HCT116 (cell line): ENCODE data around the gene FBXO15. TPM values are rescaled to one million over a fixed set of nuclear protein-coding genes. Genes with fewer than 3 reads are reported as not detected.

Experiments
- ATAC-seq: fragments of 200-7000 bp; cut with Tn5 transposase; 2 replicates; pipeline ENCODE4 v1.9.1; 2020; ENCODE audit warnings: mild to moderate bottlenecking, moderate library complexity
- BruUV-seq: library from RNA; stranded (reverse); fragments of 400-500 nt; replicated peaks from 2 replicates; lab custom pipeline; 2021; lab: Mats Ljungman, UMichigan
- CTCF ChIA-PET: fragments of 300-600 bp; sonication (Branson Sonifier 250); formaldehyde crosslinking; loops from one replicate; lab custom pipeline; 2021; ENCODE audit warnings: antibody characterized with exemption; lab: Charles Lee
- POLR2A ChIA-PET: fragments of 300-600, 350-600 bp; sonication (Branson Sonifier 250); formaldehyde crosslinking; loops from one replicate; lab custom pipeline; 2021; ENCODE audit warnings: antibody characterized with exemption; lab: Charles Lee
- RAD21 ChIA-PET, 2 experiments: fragments of 300-600 bp; sonication (Branson Sonifier 250); formaldehyde crosslinking; loops; one replicate each; lab custom pipeline; 2023; ENCODE audit warnings: low total read pairs in 2 of 2; ENCODE audit not compliant: uncharacterized antibody in 2 of 2, unreplicated experiment in 2 of 2, low non-redundant PET in 1 of 2; lab: Charles Lee
- DNase-seq: peaks from one replicate; pipeline ENCODE4 v3.0.0-alpha.2; 2010; ENCODE audit warnings: low read depth, low spot score
- H2AFZ ChIP-seq: fragments of 200-600 bp; shearing (Covaris generic), sonication (generic); 2 replicates; pipeline ENCODE4 v1.6.1; 2017; ENCODE audit warnings: low read depth, mixed run types, mixed read lengths, antibody characterized with exemption, low read length; ENCODE audit not compliant: poor library complexity, severe bottlenecking
- H3K27ac ChIP-seq: 2 replicates; pipeline ENCODE4 v1.5.1; 2012; ENCODE audit warnings: low read depth, low read length
- H3K27me3 ChIP-seq: fragments of 200-600 bp; sonication (generic); 2 replicates; pipeline ENCODE4 v1.6.1; 2016; ENCODE audit warnings: mixed run types, low read length, mixed read lengths; ENCODE audit not compliant: insufficient read depth
- H3K36me3 ChIP-seq, 2 experiments: fragments of 200-500 bp in 1 of 2; fragments of 200-600 bp in 1 of 2; sonication (Bioruptor generic) in 1 of 2; sonication (generic) in 1 of 2; 2 replicates each; pipeline versions ENCODE4 v1.5.1 to v1.6.1; 2014 to 2016; ENCODE audit warnings: low read length in 2 of 2, inconsistent platforms in 1 of 2, mixed read lengths in 1 of 2, mixed run types in 1 of 2; ENCODE audit not compliant: insufficient read depth in 2 of 2, control insufficient read depth in 1 of 2
- H3K4me1 ChIP-seq, 2 experiments: fragments of 200-600 bp in 1 of 2; sonication (generic) in 1 of 2; 2 replicates each; pipeline versions ENCODE4 v1.5.1 to v1.6.1; 2012 to 2017; ENCODE audit warnings: low read length in 2 of 2, inconsistent platforms in 1 of 2, mild to moderate bottlenecking in 1 of 2, mixed read lengths in 1 of 2, mixed run types in 1 of 2, moderate library complexity in 1 of 2; ENCODE audit not compliant: insufficient read depth in 2 of 2, control insufficient read depth in 1 of 2
- H3K4me2 ChIP-seq: fragments of 200-600 bp; sonication (generic); 2 replicates; pipeline ENCODE4 v1.6.1; 2017; ENCODE audit warnings: mixed run types, low read length, mixed read lengths
- H3K4me3 ChIP-seq, 2 experiments: fragments of 200-600 bp in 1 of 2; sonication (generic) in 1 of 2; replicated peaks in 1 of 2; 2 replicates each; pipeline ENCODE4 v1.5.1; 2011 to 2016; ENCODE audit warnings: low read length in 2 of 2, control low read depth in 1 of 2, low read depth in 1 of 2, mild to moderate bottlenecking in 1 of 2, mixed read lengths in 1 of 2, mixed run types in 1 of 2
- H3K79me2 ChIP-seq: fragments of 200-600 bp; sonication (generic); 2 replicates; pipeline ENCODE4 v1.6.1; 2017; ENCODE audit warnings: mild to moderate bottlenecking, mixed run types, low read length, moderate library complexity, mixed read lengths; ENCODE audit not compliant: insufficient read depth
- H3K9ac ChIP-seq: fragments of 200-600 bp; sonication (generic); 2 replicates; pipeline ENCODE4 v1.6.1; 2016; ENCODE audit warnings: low read length, mixed read lengths
- H3K9me2 ChIP-seq: fragments of 200-600 bp; sonication (generic), shearing (Covaris generic); 2 replicates; pipeline ENCODE4 v1.6.1; 2017; ENCODE audit warnings: mixed run types, mild to moderate bottlenecking, moderate library complexity; ENCODE audit not compliant: insufficient read depth
- H3K9me3 ChIP-seq, 2 experiments: fragments of 200-500 bp in 1 of 2; fragments of 200-600 bp in 1 of 2; sonication (Bioruptor generic) in 1 of 2; sonication (generic) in 1 of 2; 2 replicates each; pipeline ENCODE4 v1.6.1; 2014 to 2017; ENCODE audit warnings: low read length in 2 of 2, mixed read lengths in 2 of 2, inconsistent platforms in 1 of 2, low read depth in 1 of 2, mild to moderate bottlenecking in 1 of 2, mixed run types in 1 of 2, moderate library complexity in 1 of 2; ENCODE audit not compliant: control insufficient read depth in 1 of 2, insufficient read depth in 1 of 2
- H4K20me1 ChIP-seq: fragments of 200-600 bp; sonication (generic), shearing (Covaris generic); 2 replicates; pipeline ENCODE4 v1.6.1; 2017; ENCODE audit warnings: mixed run types, mild to moderate bottlenecking, moderate library complexity; ENCODE audit not compliant: insufficient read depth
- EGR1 ChIP-seq: IDR thresholded peaks from 2 replicates; pipeline ENCODE4 v1.6.1; 2012; ENCODE audit warnings: low read depth
- EZH2phosphoT487 ChIP-seq: fragments of 200-600 bp; IDR thresholded peaks from 2 replicates; pipeline ENCODE4 v1.6.1; 2018; ENCODE audit warnings: antibody characterized with exemption, borderline replicate concordance
- RAD21 ChIP-seq: IDR thresholded peaks from 2 replicates; pipeline ENCODE4 v1.6.1; 2012; ENCODE audit warnings: low read depth, mild to moderate bottlenecking
- REST ChIP-seq: IDR thresholded peaks from 2 replicates; pipeline ENCODE4 v1.6.1; 2012; ENCODE audit warnings: low read depth
- SIN3A ChIP-seq: IDR thresholded peaks from 2 replicates; pipeline ENCODE4 v1.6.1; 2012; ENCODE audit warnings: low read depth
- YY1 ChIP-seq: IDR thresholded peaks from 2 replicates; pipeline ENCODE4 v1.6.1; 2011; ENCODE audit warnings: low read length, low read depth, moderate library complexity, mild to moderate bottlenecking; ENCODE audit not compliant: insufficient replicate concordance; ENCODE audit errors: extremely low read depth
- ZBTB33 ChIP-seq: IDR thresholded peaks from 2 replicates; pipeline ENCODE4 v1.6.1; 2011; ENCODE audit warnings: mild to moderate bottlenecking, low read length, moderate library complexity; ENCODE audit not compliant: insufficient replicate concordance; ENCODE audit errors: extremely low read depth
- ZNF274 ChIP-seq: fragments of 200-500 bp; sonication (Bioruptor generic); IDR thresholded peaks from 2 replicates; pipeline ENCODE4 v1.6.1; 2014; ENCODE audit warnings: mild to moderate bottlenecking, low read depth, low read length, inconsistent platforms
- intact Hi-C: fragments of 100-400 bp; cut with micrococcal nuclease; formaldehyde crosslinking; loops from 2 replicates; pipeline ENCODE4 v1.10.0; 2022
- total RNA-seq: library from RNA; stranded (reverse); gene quantifications from one replicate; pipeline ENCODE4 v1.2.1, GENCODE V29; 2021; ENCODE audit not compliant: unreplicated experiment

FBXO15 gene
- total RNA-seq, 1 experiment from 2014 or later: 1.1 TPM

- no peaks in the 10 kb centered on the region for H3K9me2 ChIP-seq
- H2AFZ ChIP-seq: no peak overlapping the region
- no peaks in the 10 kb centered on the region for H3K9me3 ChIP-seq
- TF ChIP-seq ZNF274 (no peak), YY1 (no peak), RAD21 (no peak), REST (no peak), SIN3A (no peak), EGR1 (no peak), ZBTB33 (no peak), EZH2phosphoT487 (no peak)
- H4K20me1 ChIP-seq: no peaks in the 10 kb centered on the region
- no peak overlapping the region for H3K9ac ChIP-seq
- no peaks in the 10 kb centered on the region for H3K36me3 ChIP-seq
- no peak overlapping the region for H3K4me3 ChIP-seq
- no peak overlapping the region for H3K4me2 ChIP-seq
- DNase-seq (no peak), ATAC-seq (no peak)
- peaks cover 0 to 11% of the 10 kb centered on the region in 2 experiments; a peak in 2 of 4 replicates for H3K4me1 ChIP-seq
- H3K27me3 ChIP-seq: peaks cover 15% of the 10 kb centered on the region
- intact Hi-C loops: no loop called here
- POLR2A ChIA-PET: no interaction called here
- no TSS peak for BruUV-seq
- H3K79me2 ChIP-seq: no peaks in the 10 kb centered on the region
- H3K27ac ChIP-seq: no peak overlapping the region
- CTCF ChIA-PET: no interaction called here
- RAD21 ChIA-PET: no interaction called here
Measured at GRCh38 chr18:74140582-74140981, 7.1 kb downstream of the FBXO15 start.
